Glomerular visceral epithelial cell (primary cell): ENCODE data around the gene SSMEM1.
"Not testable (repeated sequence)": the region's sequence is repeated elsewhere in the genome, so short reads cannot be mapped to it uniquely, and the experiment has no call there.

Experiments used
- DNase-seq: peaks from one replicate; pipeline ENCODE4 v3.0.0-alpha.2; 2016; ENCODE audit errors: extremely low spot score

Gene SSMEM1

DNA sequence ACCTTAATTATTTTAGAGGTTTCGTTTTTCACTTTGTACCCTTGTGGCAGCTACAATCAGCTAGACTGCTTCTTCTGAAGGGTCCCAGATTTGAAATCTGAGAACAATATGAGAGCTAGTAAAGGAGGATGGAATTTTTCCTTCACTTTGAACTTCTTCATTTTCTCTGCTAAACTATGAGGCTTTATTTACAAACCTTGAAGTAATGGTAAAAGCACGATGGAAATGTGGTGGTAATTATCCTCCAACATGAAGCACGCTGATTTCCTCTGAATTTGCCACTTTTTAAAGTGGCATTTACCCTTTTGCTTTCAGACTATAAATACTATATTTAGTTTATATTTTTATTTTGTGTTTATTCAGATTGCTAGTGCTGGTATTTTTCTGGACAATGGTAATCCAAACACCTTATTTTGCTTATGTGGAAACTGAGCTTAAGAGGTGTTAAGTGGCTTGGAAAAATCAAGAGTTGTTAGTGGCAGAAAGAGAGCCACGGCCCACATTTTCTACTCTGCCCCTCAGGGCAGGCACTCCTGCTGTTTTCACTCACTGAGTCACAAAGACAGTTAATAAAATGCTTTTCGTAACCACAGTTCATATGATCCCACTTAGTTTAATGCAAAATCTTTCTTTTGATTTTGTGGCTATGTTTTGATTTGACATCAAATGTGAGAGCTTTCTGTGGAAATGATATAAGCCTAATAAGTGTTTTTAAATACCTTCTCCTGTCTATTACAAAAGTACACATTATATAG is 2.7 kb downstream of the SSMEM1 start:
- no peak for DNase-seq

DNA sequence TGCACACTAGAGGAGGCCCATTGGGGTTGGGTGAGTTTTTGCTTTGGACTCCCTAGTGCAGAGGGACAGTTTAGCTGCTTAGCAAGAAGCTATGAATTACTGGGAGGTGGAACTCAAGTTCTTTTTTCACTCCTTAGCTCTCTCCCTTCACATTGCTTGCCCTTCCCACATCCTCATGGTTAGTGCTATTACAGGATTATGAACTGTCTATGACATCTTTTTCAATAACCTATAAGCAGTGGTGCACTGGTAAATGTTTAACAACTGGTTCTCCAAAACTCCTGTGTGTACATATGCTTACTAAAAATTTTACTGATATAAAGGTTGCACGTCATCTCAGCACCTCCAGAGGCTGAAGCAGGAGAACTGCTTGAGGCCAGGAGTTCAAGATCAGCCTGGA is 6.2 kb downstream of the SSMEM1 start:
- no peak for DNase-seq

DNA sequence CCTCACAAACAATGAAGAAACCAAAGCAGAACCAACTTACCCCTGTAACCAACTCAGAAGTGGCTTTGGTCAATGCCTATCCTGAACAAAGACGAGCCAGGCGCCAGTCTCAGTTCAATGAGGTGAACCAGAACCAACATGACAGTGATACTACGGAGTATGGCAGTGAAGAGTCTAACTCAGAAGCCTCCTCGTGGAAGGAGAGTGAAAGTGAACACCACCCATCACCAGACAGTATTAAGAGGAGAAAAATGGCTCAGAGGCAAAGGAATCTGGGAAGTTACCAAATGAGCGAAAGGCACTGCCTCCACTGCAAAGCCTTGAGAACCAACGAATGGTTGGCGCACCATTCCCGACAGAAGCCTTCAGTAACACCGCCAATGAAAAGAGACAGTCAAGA is 8.4 kb downstream of the SSMEM1 start:
- DNase-seq, result no peak

DNA sequence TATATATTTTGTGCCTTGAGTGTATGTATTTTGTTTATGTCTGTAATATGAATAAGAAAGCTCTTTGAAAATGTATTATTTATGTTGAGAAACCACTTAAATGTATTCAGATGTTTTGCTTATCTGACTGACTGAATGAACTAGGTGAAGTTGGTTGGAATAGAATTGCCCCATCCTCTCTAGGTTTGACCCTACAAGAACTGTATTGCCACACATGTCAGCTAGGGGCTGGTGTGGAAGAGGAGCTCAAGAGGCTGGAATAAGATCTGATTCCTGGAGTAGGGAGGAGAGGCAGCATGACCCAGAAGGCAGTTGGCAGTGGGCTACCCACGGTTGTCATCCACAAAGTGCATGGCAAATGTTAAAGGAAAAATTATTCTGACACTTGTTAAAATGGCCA is 9.1 kb downstream of the SSMEM1 start:
- no peak for DNase-seq

DNA sequence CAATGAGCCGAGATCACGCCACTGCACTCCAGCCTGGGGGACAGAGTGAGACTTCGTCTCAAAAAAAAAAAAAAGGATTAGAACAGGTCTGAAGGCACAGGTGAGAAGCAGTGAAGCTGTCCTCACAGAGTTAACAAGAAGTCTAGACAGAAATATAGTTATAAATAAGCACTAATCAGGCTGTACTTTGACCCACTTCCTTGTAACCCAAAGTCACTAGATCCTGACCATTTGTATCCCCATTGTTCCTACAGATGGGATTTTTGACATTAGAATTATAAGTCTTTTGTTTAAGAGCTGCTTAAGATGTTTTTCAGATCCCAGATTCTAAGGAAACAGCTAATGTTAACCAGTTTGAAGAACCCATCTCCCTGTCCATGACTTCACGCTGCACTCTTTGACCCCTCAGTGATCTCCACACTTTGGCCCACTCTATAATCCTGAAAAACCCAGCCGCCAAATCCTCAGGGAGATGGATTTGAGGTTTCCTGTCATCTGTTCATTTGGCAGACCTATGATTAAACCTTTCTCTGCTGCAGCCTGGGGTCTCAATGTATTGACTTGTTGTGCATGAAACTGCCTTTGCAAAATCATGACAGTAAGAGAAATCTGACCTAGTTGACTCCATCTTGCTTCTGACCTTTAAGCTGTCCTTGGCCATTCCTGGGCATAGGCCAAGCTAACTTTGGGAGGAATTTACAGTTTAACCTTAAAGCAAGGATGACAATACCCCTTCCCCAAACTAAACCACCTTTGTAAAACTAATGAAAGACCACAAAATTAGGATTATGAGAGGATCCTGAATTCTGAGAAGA is 11.4 kb downstream of the SSMEM1 start:
- DNase-seq, result no peak

DNA sequence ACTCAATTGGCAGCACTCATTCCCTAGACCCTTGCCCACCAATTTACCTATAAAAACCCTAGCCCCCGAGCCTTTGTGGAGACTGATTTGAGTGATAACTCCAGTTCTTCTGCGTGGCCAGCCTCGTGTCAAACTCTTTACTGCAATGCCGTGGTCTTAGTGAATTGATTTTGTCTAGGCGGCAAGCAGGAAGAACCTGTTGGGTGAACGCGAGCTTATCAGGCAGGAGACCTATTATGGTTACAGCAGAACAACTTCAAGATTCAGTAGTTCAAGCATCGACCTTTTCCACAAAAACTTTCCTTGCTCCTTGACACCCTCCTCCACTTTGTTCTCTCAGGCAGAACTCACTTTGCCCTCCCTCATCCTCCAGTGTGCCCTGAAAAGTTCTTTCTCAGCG is 12.2 kb downstream of the SSMEM1 start:
- no peak for DNase-seq

DNA sequence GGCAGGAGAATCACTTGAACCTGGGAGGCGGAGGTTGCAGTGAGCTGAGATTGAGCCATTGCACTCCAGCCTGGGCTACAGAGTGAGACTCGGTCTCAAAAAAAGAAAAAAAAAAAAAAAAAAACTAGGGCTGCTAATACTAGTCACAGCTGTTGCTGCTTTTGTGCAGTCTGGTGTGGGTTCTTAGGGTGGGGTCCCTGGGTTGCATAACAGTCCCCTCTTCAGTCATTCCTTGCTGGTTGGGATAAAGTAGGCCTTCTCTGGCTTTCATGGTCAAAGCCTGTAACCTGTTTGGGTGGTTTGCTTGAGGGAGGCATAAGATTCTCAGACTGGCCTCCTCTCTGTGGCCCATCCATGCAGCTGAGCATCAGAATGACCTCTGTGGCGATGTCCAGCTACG is 14.1 kb downstream of the SSMEM1 start:
- DNase-seq, result no peak

DNA sequence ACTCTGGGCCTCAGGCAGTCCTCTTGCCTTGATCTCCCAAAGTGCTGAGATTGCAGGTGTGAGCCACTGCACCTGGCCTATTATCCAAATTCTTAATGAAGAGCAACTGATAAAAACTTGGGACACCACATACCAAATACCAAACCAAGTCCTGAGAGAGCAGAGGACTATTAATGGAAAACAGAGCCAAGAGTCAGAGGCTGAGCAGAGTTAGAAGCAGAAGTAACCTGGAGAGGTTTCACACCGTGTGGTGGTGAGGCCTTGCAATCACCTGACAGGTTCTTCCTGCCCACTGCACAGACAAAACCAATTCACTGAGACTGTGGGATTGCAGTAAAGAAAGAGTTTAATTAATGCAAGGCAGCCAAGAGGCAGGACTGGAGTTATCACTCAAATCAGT is 16.0 kb downstream of the SSMEM1 start:
- DNase-seq, result no peak

DNA sequence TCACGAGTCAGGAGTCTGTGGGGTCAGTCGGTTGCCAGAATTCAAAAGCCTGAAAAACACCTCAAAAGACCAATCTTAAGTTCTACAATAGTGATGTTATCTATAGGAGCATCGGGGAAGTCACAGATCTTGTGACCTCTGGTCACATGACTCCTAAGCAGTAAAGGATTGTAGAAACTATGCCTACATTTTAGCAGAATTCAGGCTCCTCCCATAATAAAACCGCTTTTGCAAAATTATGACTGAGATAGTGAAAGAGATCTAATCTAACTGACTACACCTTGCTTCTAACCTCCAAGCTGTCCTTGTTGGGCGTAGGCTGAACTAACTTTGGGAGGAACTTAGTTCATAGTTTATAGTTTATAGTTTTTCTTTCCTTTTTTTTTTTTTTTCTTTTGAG is 16.6 kb downstream of the SSMEM1 start:
- DNase-seq, result no peak

DNA sequence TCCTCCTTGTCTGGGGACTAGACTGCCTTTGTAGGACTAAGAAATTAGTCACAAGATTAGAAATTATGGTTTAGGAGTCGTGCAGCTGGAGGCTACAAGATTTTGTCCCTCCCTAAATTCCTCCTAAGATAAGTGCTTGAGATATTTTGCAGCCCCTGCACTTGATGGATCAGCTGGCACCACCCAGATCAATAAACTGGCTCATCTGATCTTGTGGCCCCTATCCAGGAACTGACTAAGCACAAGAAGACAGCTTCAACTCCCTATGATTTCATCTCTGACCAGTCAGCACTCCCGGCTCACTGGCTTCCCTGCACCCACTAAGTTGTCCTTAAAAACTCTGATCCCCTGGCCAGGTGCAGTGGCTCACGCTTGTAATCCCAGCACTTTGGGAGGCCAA is 17.3 kb downstream of the SSMEM1 start:
- not testable (repeated sequence) for DNase-seq

DNA sequence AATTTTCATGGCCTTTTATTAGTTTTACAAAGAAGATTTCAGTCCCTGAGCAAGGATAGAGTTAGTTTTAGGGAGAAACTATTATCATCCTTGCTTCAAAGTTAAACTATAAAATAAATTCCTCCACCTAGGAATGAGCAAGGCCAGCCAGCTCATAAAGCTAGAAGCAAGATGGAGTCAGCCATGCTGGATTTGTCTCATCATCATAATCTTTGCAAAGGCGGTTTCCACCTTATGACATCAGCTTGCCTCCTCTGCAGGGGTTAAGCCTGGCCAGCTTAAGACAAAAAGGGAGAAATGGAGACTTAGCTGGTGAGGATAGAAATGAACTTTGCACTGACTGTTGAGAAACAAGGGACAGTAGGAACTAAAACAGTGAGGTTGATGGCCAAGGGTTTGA is 18.7 kb downstream of the SSMEM1 start:
- no peak for DNase-seq

DNA sequence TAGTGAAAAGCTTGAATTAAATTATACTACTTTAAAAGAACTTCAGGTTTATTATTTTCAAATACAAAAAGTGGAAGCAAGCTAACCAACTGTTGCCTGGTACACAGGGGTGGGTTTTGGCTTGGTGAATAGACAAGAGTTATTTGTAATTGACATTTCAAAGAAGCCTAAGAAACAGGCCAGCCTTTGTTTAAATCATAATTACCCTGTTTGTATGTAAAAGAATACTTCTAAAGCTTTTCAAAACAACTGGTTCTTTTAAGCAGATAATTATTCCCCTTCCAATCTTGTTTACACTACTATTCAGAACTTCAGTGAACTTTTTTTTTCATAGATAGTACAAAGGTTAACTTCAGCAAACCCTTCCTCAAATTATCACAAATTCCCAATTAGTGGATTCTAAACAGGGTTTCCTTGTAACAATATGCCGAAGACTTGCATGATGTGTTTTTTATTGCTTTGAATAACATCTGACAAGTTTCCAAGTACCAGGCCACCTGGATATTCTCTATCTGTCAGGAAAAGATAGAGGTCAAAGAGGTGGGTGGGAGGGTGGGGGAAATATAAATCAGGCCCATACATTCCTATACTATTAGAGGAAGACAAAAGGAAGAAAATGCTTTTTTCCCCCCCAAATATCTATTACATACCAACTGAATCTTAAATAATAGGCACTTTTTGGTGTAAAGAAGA is 20.4 kb downstream of the SSMEM1 start:
- no peak for DNase-seq

DNA sequence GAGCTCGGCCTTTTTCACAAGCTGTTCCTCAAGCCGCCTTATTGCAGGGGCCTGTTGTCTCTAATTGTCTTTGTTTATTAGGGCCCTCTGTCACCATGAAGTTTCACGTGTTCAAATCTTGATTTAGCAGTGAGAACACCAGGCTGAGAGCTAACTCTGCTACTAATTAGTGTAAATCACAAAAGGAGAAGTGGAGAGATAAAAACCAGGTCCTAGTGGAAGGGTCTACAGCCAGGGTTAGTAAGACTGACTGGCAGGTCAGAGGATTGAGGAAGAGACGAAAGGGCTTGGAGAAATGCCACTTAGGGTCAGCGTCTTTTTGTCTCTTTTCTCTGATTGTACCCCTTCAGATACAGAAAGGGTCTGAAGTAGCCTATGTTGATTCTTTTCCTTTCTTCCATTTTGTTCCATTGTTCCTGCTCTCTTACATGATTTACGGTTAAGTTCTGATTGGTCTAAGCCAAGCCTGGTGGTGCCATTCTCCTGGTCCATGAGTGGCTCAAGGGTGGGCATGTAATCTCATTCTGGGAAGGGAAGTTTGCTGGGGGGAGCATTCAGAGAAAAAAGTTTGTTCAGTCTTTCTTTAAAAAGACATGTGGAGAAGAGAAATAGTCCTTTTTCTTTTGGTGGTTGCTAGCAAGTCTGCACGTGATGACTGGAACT is 21.3 kb downstream of the SSMEM1 start:
- no peak for DNase-seq

DNA sequence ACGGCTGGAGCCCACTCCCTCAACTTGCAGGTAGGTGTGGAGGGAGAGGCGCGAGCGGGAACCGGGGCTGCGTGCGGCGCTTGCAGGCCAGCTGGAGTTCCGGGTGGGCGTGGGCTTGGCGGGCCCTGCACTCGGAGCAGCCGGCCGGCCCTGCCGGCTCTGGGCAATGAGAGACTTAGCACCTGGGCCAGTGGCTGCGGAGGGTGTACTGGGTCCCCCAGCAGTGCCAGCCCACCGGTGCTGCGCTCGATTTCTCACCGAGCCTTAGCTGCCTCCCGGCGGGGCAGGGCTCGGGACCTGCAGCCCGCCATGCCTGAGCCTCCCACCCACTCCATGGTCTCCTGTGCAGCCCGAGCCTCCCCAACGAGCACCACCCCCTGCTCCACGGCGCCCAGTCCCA is 22.3 kb downstream of the SSMEM1 start:
- DNase-seq, result not testable (repeated sequence)

DNA sequence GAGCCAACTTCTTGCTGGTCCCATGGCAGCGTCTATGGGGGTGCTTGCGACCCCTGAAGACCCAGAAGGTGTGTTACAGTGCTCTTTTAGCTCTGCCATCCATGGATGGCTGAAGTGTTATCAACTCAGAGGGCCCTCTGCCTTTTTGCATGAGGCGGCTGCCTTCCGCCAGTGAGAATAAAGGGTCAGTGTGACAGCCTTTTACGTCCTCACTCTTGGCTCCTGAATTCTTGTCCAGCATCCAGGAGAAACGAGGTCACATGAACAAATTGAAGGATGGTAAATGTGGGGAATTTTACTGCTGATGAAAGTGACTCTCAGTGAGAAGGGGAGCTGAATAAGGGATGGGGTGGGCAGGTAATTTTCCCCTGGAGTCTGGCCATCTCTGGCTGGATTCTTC is 24.1 kb downstream of the SSMEM1 start:
- no peak for DNase-seq

DNA sequence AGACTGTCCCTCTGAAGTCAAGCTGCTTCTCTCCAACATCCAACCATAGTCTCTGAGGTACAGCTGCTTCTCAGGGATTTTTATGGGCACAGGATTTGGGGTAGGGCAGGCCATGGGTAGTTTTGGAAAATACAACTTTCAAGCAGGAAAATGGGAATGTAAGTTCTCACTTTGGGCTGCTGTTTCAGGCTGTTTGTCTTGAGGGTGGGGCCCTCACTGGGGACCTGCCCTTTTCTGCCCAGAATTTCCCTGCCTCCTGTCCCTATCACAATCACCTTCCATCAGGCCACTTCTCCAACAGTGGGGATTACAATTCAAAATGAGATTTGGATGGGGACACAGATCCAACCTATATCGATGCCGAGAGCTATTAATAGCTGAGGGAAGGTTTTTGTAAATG is 24.5 kb downstream of the SSMEM1 start:
- no peak for DNase-seq

DNA sequence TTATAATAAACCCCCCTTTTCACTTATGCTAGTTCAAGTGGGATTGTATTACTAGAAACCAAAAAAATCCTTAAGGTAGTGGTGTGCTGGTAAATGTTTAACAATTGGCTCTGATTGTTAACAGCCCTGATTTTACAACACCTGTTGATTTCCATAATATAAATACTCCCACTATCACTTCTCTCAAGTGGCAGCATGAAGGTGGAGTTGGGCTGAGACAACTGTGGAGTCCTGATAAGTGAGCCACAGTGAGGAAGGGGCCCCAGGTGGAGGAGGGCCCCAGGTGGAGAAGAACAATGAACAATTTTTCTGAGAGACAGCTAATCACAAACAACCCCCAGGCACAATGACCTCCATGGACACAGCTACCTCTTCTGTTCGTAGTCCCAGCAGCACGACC is 26.4 kb downstream of the SSMEM1 start:
- DNase-seq, result no peak

DNA sequence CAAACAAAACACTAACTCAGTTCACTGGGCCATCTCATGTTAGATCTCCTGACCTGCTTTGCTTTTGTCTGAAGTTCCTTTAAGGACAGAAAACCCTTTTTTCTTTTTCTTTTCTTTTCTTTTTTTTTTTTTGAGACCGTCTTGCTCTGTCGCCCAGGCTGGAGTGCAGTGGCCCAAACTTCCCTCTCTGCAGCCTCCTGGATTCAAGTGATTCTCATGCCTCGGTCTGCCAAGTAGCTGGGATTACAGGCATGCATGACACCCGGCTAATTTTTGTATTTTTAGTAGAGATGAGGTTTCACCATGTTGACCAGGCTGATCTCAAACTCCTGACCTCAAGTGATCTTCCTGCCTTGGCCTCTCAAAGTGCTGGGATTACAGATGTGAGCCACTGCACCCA is 28.7 kb downstream of the SSMEM1 start:
- peak; percentile 7 for DNase-seq

DNA sequence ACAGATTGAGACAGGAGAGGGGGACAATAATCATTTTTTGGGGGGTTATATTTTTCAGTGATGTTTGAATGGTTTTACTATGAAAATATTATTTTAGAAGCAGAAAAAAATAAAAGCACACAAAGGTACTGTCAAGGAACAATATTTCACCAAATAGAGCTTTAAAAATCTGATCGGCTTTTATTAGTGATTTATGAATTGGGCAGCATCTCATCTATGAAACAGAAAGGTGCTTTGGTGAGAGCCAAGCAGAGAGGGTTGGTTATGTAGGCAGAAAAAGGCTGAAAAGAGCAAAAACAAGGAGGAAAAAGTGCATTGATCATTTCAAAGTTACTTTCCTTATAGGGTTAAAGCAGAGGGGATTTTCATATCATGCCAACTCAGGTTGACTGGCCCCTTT is 32.6 kb downstream of the SSMEM1 start:
- no peak for DNase-seq

DNA sequence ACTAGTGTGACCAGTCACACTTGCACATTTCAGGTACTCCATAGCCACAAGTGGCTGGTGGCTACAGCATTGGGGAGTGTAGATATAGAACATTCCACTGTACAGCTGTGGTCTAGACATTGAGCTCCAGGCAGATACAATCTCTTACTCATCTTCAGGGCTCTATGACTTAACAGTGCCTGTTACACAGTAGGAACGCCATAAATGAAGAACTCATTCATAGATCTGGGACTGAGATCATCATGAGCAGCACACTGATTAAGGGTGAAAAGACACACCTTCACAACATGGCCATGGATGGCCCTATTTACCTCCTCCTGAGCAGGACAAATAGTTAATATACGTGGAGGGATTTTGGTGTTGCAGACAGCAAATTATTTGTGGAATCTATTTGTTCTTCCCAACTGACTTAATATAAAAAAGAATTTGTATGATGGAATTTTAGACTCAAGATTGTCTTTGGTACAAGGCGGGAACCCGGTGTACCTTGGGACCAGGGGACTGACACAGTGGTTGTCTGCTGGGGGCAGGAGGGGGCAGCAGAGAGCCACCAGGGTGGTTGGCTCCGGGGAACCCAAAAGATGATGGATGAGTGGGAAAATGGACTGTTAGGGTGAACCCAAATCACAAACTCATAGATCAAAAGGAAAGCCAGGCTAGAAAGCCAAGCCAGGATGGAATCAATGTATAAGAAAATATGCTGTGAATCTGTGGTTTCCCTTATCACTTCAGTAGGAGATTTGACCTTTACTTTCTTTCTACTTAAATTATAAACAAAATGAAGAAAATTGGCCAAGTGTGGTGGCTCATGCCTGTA is 34.7 kb downstream of the SSMEM1 start:
- DNase-seq, result peak; percentile 43

DNA sequence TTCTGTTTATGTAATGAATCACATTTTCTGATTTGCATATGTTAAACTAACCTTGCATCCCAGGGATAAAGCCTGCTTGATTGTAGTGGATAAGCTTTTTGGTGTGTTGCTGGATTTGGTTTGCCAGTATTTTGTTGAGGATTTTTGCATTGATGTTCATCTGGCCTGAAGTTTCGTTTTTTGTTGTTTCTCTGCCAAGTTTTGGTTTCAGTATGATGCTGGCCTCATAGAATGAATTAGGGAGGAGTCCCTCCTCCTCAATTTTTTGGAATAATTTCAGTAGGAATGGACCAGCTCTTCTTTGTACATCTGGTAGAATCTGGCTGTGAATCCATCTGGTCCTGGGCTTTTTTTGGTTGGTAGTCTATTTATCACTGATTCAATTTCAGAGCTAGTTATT is 35.8 kb downstream of the SSMEM1 start:
- not testable (repeated sequence) for DNase-seq
